Epithelial cell of esophagus (primary cell): ENCODE results near the gene HIF1AN.

Experiments
- DNase-seq: peaks from one replicate; pipeline ENCODE4 v3.0.0; 2010; ENCODE audit warnings: low read depth
- H3K4me3 ChIP-seq: 2 replicates; pipeline ENCODE4 v1.5.1; 2011; ENCODE audit warnings: mild to moderate bottlenecking, low read length, control low read depth
- CTCF ChIP-seq: IDR thresholded peaks from 2 replicates; pipeline ENCODE4 v1.5.1; 2011; ENCODE audit warnings: low read depth, mild to moderate bottlenecking, low read length, control low read depth, inconsistent platforms; ENCODE audit not compliant: insufficient read depth; ENCODE audit errors: missing control alignments

Gene HIF1AN

GRCh38 chr10:100565206-100565985 is 29.7 kb downstream of the HIF1AN start:
- no peak for TF ChIP-seq CTCF
- no peak for DNase-seq

GRCh38 chr10:100566561-100566960 is 30.8 kb downstream of the HIF1AN start:
- DNase-seq, result no peak
- no peak for TF ChIP-seq CTCF

More at GRCh38 chr10:100565206-100565985, 29.7 kb downstream of the HIF1AN start:
- H3K4me3 ChIP-seq, result no peak overlapping the region

GRCh38 chr10:100567249-100567648 is 31.5 kb downstream of the HIF1AN start:
- DNase-seq, result no peak
- TF ChIP-seq CTCF, result no peak
- H3K4me3 ChIP-seq, result no peak overlapping the region

More at GRCh38 chr10:100566561-100566960, 30.8 kb downstream of the HIF1AN start:
- no peak overlapping the region for H3K4me3 ChIP-seq

GRCh38 chr10:100567826-100568225 is 32.1 kb downstream of the HIF1AN start:
- no peak overlapping the region for H3K4me3 ChIP-seq
- TF ChIP-seq CTCF, result no peak
- DNase-seq, result no peak

GRCh38 chr10:100568912-100569311 is 33.2 kb downstream of the HIF1AN start:
- DNase-seq, result no peak
- no peak for TF ChIP-seq CTCF
- no peak overlapping the region for H3K4me3 ChIP-seq

GRCh38 chr10:100569687-100570481 is 34.1 kb downstream of the HIF1AN start:
- H3K4me3 ChIP-seq, result no peak overlapping the region
- no peak for TF ChIP-seq CTCF
- DNase-seq, result no peak
